Measurements from ENCODE around the gene NSD1. TPM values are rescaled to one million over a fixed set of nuclear protein-coding genes. Genes with fewer than 3 reads are reported as not detected.

Gene NSD1
- polyA plus RNA-seq, 1 donor from 2014 or later, result 12.8 TPM

DNA sequence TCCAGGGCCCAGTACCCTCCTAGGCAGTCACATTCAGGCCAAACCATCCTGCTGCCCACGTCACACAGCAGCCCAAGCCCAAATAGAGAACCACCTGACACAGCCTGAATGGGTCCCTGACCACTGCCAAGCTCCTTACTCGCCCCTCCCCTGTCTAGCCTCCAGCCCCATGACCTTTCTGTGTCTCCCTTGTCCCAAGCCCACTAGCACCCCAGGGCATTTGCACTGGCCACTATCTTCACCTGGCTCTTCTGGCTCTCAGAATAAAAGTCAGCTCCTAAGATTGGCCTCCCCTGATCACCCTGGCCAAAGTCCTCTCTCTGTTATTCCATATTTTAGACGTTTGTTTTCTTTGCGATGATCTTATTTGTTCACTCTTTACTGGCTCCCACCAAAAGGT is 26.4 kb upstream of the NSD1 start:
- no peak overlapping the region for H2AFZ ChIP-seq (ENCODE audit: low read depth, low read length)
- H3K27me3 ChIP-seq (ENCODE audit: insufficient read depth, low read depth, low read length), result no peaks in the 10 kb centered on the region
- no peaks in the 10 kb centered on the region for H3K36me3 ChIP-seq (ENCODE audit: insufficient read depth, low read length)
- H3K79me2 ChIP-seq (replicated peaks; ENCODE audit: insufficient read depth, low read length), result no peaks in the 10 kb centered on the region
- no peak for TF ChIP-seq REST (IDR thresholded peaks at IDR 0.05; ENCODE audit: borderline replicate concordance)
- TF ChIP-seq MXI1 (conservative IDR thresholded peaks at IDR 0.05; ENCODE audit: poor library complexity, severe bottlenecking), result no peak
- TF ChIP-seq CTCF (IDR thresholded peaks at IDR 0.05; ENCODE audit: poor library complexity, severe bottlenecking), result no peak
- TF ChIP-seq SMC3 (conservative IDR thresholded peaks at IDR 0.05; ENCODE audit: poor library complexity), result no peak
- no peak for TF ChIP-seq POLR2AphosphoS5 (IDR thresholded peaks at IDR 0.05)
- H3K27ac ChIP-seq (ENCODE audit: low read length), result no peak overlapping the region
- no peaks in the 10 kb centered on the region for H3K9me2 ChIP-seq (ENCODE audit: insufficient read depth, low read length)
- no peaks in the 10 kb centered on the region for H3K9me3 ChIP-seq (ENCODE audit: low read length)
- H3F3A ChIP-seq (ENCODE audit: insufficient read depth, low read length, poor library complexity, severe bottlenecking), result no peaks in the 10 kb centered on the region
- no peak overlapping the region for H3K4me2 ChIP-seq (ENCODE audit: low read length)
- no peak overlapping the region for H3K9ac ChIP-seq (ENCODE audit: low read length)
- H3K4me3 ChIP-seq (ENCODE audit: low read length), result no peak overlapping the region
- H4K20me1 ChIP-seq (ENCODE audit: insufficient read depth), result no peaks in the 10 kb centered on the region

- no peak overlapping the region for H3K27ac ChIP-seq (ENCODE audit: low read length)
- no peak overlapping the region for H3K4me2 ChIP-seq (ENCODE audit: low read length)
- no peaks in the 10 kb centered on the region for H3K9me3 ChIP-seq (ENCODE audit: low read length)
- no peaks in the 10 kb centered on the region for H4K20me1 ChIP-seq (ENCODE audit: insufficient read depth)
- H3K4me3 ChIP-seq (ENCODE audit: low read length), result no peak overlapping the region
- no peak for TF ChIP-seq EZH2 (IDR thresholded peaks at IDR 0.05; ENCODE audit: borderline replicate concordance, insufficient read depth, low read length, poor library complexity, severe bottlenecking)
- TF ChIP-seq POLR2AphosphoS5 (IDR thresholded peaks at IDR 0.05), result no peak
- no peak for TF ChIP-seq TAF1 (IDR thresholded peaks at IDR 0.05; ENCODE audit: low read depth)
- no peak for TF ChIP-seq SMC3 (conservative IDR thresholded peaks at IDR 0.05; ENCODE audit: poor library complexity)
- H2AFZ ChIP-seq (ENCODE audit: low read depth, low read length), result no peak overlapping the region
- no peaks in the 10 kb centered on the region for H3K27me3 ChIP-seq (ENCODE audit: insufficient read depth, low read depth, low read length)
- H3K9ac ChIP-seq (ENCODE audit: low read length), result no peak overlapping the region
- H3K9me2 ChIP-seq (ENCODE audit: insufficient read depth, low read length), result no peaks in the 10 kb centered on the region
- H3K36me3 ChIP-seq (ENCODE audit: insufficient read depth, low read length), result no peaks in the 10 kb centered on the region
- no peaks in the 10 kb centered on the region for H3F3A ChIP-seq (ENCODE audit: insufficient read depth, low read length, poor library complexity, severe bottlenecking)
- no peaks in the 10 kb centered on the region for H3K79me2 ChIP-seq (replicated peaks; ENCODE audit: insufficient read depth, low read length)
Measured at GRCh38 chr5:177109810-177110209, 23.8 kb upstream of the NSD1 start.

DNA sequence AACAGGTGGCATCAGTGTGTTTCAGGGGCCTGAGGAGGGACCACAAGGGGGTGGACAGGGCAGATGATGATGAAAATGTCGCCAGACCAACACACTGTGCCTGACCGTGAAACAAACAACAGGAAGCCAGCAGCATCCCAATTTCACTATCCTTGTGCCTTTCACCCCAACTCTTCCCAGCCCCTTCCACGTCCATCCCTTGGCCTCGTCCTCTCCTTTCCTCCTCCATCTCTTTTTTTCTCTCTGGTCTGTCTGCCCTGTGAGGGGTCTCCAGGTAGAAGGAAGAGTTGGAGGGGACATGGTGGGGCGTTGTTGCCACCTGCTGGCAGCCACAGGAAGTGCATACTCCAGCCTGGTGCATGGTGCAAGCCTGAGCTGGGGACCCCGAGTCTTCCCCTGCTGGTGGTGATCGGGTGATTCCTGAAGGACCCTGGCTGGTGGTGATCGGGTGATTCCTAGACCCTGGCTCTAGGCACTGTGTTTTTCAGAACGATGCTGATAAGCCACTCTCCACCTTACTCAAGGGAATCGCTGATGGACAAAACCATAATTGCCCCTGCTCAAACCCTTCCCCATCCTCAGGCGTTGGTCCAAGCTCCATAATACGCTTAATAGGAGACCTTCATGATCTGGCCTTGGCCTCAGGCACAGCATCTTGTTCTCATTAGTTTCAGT is 21.7 kb upstream of the NSD1 start:
- Histone ChIP-seq H3K4me3 (ENCODE audit: low read length) (no peak overlapping the region), H3K27ac (ENCODE audit: low read length) (no peak overlapping the region), H3K9ac (ENCODE audit: low read length) (no peak overlapping the region), H3K27me3 (ENCODE audit: insufficient read depth, low read depth, low read length) (no peaks in the 10 kb centered on the region), H3K36me3 (ENCODE audit: insufficient read depth, low read length) (no peaks in the 10 kb centered on the region), H4K20me1 (ENCODE audit: insufficient read depth) (no peaks in the 10 kb centered on the region), H3F3A (ENCODE audit: insufficient read depth, low read length, poor library complexity, severe bottlenecking) (no peaks in the 10 kb centered on the region), H2AFZ (ENCODE audit: low read depth, low read length) (no peak overlapping the region), H3K9me2 (ENCODE audit: insufficient read depth, low read length) (no peaks in the 10 kb centered on the region), H3K79me2 (replicated peaks; ENCODE audit: insufficient read depth, low read length) (no peaks in the 10 kb centered on the region), H3K4me2 (ENCODE audit: low read length) (no peak overlapping the region), H3K9me3 (ENCODE audit: low read length) (no peaks in the 10 kb centered on the region)
- TF ChIP-seq CTCF (IDR thresholded peaks at IDR 0.05; ENCODE audit: poor library complexity, severe bottlenecking) (peak; percentile 94), MXI1 (conservative IDR thresholded peaks at IDR 0.05; ENCODE audit: poor library complexity, severe bottlenecking) (no peak), RAD21 (conservative IDR thresholded peaks at IDR 0.05) (peak; percentile 92), EP300 (conservative IDR thresholded peaks at IDR 0.05; ENCODE audit: poor library complexity, severe bottlenecking) (no peak), EZH2 (IDR thresholded peaks at IDR 0.05; ENCODE audit: borderline replicate concordance, insufficient read depth, low read length, poor library complexity, severe bottlenecking) (no peak), TAF1 (IDR thresholded peaks at IDR 0.05; ENCODE audit: low read depth) (no peak), SMC3 (conservative IDR thresholded peaks at IDR 0.05; ENCODE audit: poor library complexity) (peak; percentile 90), REST (IDR thresholded peaks at IDR 0.05; ENCODE audit: borderline replicate concordance) (no peak), POLR2AphosphoS5 (IDR thresholded peaks at IDR 0.05) (no peak)

Measured in neural cell (in vitro differentiated cells).